ENCODE results near the gene HEATR3. TPM values are rescaled to one million over a fixed set of nuclear protein-coding genes. Genes with fewer than 3 reads are reported as not detected.

HEATR3 gene, protein sequence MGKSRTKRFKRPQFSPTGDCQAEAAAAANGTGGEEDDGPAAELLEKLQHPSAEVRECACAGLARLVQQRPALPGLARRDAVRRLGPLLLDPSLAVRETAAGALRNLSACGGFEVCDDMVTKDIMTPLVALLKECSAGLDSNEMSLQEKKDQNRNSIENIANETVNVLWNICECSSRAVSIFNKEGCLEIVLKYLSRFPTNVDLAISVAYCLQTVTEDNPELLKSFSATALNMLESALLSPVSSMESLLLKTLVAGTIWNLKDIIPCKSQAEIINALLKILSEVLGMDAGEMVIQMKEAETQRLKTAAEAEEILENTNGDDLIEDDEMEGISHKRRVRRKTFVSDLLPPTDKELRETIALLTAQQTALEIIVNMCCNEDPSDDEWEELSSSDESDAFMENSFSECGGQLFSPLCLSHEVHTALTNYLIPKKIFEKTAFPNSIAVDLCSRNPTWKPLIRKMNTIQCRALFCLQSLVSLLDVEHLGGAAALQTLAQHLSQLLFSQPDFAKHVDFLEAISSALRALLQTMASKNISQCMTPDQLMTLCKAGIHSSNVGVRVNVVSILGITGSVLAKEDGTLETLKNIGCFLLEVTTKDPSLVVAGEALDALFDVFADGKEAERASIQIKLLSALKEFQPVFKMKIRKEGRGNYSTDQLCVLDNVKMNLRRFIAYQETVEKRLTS
- total RNA-seq = 26.1 TPM

DNA sequence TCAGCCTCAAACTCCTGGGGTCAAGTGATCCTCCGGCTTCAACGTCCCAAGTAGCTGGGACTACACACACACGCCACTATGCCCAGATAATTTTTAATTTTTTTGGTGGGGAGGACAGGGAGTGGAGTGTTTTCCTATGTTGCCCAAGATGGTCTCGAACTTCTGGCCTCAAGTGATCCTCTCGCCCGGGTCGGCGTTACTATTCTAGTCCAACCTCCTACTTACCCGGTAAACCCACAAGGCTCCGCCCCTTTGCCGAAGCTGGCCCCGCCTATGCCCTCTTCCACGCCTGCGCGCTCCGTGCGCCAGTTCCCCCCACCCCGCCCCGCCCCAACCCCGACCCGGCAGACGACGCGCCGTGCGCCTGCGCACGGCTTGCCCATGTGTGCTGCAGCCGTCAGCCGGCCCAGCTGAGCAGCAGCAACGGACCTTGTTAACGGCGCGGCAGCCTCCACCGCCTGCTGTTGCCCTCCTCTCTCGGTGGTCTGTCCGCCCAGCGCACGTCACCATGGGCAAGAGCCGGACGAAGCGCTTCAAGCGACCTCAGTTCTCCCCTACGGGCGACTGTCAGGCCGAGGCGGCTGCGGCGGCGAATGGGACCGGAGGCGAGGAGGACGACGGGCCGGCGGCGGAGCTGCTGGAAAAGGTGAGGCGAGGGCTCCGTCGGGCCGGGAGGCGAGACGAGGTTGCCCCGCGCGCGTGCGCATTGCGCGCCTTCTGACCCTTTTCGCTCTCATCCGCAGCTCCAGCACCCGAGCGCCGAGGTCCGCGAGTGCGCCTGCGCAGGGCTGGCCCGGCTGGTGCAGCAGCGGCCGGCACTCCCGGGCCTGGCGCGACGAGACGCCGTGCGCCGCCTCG, at the start of gene HEATR3:
Gene HEATR3 (plus strand): TSS at position 347 of the 858 bp plus-strand sequence. CDS start 162 bp downstream, at position 509.
- DNase-seq (ENCODE audit: low spot score) = peak; percentile 94

DNA sequence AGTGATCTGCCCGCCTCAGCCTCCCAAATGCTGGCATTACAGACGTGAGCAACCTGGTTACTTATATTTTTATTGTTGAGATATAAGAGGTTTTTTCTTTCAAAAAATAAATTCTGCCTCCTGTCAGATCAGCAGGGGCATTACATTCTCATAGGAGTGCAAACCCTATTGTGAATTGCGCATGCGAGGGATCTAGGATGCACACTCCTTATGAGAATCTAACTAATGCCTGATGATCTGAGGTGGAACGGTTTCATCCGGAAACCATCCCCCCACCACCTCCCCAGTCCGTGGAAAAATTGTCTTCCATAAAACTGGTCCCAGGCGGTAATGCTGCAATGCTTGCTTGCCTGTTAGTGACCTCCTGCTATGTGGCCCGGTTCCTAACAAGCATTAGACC, 48.2 kb upstream of the HEATR3 start:
- DNase-seq (ENCODE audit: low spot score) = no peak

DNA sequence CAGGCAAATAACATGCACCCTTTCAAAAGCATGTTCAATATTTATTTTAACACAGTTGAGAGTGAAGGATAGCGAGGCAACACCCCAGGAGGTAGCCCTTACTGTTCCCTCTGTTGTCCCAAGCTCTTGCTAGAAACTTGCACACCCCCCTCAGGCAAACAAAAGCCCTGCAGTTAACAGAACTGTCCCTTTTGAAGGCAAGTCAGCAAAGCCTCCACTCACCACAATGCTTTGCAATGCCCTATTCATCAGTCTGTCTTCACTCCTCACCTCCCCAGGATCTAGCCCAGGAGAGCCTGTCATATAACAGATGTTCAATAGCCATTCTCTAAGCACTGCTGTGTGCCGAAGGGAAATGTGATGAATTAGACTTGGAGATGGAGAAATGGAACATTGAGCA, 44.2 kb upstream of the HEATR3 start:
- no peak for DNase-seq (ENCODE audit: low spot score)

DNA sequence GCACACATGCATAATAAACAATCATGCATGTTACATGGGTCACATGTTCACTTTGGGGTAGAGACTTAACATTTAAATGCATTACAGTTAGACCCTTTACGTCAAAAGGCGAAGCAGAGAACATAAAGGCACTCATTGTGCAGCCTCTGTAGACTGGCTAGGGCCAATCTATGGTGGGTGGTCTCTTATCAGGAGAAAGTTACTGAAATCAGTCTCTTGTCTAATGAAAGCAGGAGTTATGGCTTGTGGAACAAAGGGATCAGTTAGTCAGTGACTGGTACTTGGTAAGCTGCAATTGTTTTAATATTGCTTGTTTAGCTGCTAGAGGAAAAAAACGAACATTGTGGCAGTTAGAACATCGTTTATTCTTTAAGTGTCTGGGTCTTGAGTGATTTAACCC, 42.1 kb upstream of the HEATR3 start:
- DNase-seq (ENCODE audit: low spot score) = no peak

DNA sequence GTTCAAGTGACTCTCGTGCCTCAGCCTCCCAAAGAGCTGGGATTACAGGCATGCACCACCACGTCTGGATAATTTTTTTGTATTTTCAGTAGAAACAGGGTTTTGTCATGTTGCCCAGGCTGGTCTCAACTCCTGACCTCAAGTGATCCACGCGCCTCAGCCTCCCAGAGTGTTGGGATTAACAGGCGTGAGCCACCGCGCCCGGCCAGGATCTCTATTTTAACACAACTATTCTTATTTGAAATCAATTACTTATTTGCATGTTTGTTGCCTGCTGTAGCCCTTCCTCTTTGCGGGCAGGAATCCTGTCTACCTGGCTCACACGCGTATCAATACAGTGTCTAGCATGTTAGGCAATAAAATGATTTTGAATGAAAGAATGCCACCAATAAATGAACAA, 41.6 kb upstream of the HEATR3 start:
- DNase-seq (ENCODE audit: low spot score) = no peak

DNA sequence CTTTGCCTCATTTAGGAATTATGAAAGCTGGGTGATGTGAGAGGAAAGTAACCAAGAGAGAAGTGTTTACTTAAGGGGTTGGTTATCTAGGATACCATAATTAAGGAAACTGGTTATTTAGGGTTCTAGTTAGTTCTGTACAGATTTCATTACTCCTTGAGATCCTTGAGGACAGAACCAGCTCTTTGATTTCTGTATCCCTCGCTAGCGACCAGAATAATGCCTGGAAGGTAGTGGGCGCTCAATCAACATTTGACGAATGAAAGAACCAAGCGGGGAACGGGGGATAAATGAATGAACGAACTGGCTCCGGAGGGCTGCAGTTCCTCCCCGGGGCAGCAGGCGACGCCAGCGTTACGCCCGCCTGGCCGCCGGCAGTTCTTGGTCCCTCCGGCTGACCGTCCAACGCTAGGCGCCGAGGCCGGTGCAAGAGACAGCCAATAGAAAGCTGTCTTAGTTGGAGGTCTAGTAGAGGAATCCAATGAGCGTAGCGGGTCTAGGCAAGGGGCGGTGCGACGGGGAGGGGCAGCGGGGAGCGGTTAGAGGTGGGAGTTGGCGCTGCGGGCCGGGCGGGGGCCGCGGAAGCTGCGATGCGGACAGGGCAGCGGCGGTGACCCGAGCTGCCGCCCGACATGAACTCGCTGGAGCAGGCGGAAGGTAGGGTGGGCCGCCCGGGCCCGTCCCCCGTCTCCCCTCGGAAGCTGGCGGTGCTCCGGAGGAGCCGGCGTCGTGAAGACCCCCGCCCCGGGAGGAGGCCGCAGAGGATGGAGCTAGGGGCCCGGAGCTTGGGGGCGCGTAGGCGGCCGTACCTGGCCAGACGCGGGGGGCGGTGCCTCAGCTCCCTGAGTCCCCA, 40.9 kb upstream of the HEATR3 start, which contains the start of gene CNEP1R1:
Gene CNEP1R1 (plus strand): TSS at position 542 of the 853 bp plus-strand sequence. CDS start 91 bp downstream, at position 633.
- DNase-seq (ENCODE audit: low spot score) = peak; percentile 97

DNA sequence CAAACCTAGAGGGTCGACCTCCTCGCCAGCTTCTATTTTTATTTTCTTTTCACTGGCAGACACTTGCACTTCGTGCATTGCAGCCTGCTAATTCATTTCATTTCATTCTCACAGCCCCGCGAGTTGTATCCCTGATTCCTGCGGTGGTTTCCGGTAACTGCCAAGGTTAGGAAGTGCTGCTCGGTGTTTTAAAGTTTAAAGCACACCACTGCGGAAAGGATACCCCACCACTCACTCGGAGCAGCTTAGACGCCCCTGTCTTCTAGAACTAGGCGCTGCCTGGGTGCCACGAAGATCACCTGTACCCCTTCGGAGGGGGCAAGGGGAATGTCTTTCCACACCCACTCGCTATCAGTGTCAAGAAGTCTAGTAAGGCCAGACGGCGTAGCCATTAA, 40.2 kb upstream of the HEATR3 start:
- DNase-seq (ENCODE audit: low spot score) = no peak

DNA sequence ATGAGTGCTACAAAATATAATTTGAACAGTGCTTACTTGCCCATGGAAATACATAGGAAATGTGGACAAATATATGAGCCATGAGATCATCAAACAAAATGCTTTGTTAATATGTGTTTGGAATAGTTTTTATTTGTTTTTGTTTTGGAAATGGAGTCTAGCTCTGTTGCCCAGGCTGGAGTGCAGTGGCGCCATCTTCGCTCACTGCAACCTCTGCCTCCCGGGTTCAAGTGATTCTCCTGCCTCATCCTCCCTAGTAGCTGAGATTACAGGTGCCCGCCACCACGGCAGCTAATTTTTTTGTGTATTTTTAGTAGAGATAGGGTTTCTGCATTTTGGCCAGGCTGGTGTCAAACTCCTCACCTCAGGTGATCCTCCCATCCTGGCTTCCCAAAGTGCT, 37.9 kb upstream of the HEATR3 start:
- DNase-seq (ENCODE audit: low spot score) = no peak

- DNase-seq (ENCODE audit: low spot score) = no peak
Observed at GRCh38 chr16:50035468-50035992, 30.2 kb upstream of the HEATR3 start.

- DNase-seq (ENCODE audit: low spot score) = no peak
Observed at GRCh38 chr16:50036426-50036825, 29.3 kb upstream of the HEATR3 start.

DNA sequence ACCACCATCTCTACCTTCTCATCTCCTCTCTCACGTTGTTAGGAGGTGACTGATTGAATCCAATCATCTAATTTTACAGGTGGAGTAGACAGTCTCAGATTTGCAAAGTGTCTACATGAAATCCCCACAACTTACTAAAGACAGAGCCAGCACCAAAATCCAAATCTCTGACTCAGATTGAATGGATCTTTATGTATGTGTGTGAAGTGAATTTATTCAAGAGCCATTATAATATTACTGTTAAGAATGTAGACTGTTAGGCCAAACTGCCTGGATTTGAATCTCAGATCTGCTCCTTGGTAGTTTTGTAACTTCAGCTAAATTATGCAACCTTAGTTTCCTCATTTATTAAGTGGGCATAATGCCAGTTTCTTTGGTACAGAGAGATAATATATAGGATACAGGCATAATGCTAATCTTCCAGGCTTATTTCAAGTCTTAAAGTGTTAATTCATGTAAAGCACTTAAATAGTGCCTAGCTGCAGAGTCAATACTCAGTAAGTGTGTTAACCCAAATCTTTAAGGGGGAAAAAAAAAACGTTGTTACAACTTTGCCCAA, 28.0 kb upstream of the HEATR3 start:
- no peak for DNase-seq (ENCODE audit: low spot score)

- DNase-seq (ENCODE audit: low spot score) = no peak
Observed at GRCh38 chr16:50038286-50038685, 27.5 kb upstream of the HEATR3 start.

- peak; percentile 53 for DNase-seq (ENCODE audit: low spot score)
Observed at GRCh38 chr16:50038756-50039529, 26.8 kb upstream of the HEATR3 start.

GRCh38 chr16:50040018-50040417, 25.8 kb upstream of the HEATR3 start:
- no peak for DNase-seq (ENCODE audit: low spot score)

- DNase-seq (ENCODE audit: low spot score) = no peak
Observed at GRCh38 chr16:50040710-50041109, 25.1 kb upstream of the HEATR3 start.

DNA sequence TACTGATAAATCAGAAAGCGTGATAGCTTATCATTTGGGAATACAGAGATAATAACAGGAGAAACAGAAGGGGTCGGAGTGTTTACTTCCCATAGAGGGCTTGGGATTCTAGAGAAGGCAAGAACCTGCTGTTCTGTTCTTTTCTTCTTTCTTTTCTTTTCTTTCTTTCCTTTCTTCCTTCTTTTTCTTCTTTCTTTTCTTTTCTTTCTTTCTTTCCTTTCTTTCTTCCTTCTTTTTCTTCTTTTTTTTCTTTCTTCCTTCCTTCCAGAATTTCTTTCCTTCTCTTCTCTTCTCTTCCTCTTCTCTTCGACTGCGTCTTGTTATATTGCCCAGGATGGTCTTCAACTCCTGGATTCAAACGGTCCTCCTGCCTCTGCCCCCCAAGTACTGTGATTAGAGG, 22.4 kb upstream of the HEATR3 start:
- no peak for DNase-seq (ENCODE audit: low spot score)

- no peak for DNase-seq (ENCODE audit: low spot score)
Observed at GRCh38 chr16:50045412-50045811, 20.4 kb upstream of the HEATR3 start.

DNA sequence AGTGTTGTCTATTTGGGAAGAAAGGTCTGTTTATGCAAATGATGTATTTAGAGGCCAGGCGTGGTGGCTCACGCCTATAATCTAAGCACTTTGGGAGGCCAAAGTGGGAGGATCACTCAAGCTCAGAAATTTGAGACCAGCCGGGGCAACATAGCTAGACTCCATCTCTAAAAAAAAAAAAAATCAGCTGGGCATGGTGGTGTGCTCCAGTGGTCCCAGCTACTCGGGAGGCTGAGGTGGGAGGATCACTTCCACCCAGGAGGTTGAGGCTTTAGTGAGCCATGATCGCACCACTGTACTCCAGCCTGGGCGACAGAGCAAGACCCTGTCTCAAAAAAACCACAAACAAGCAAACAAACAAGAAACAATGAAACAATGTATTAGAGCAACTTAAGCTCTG, 18.9 kb upstream of the HEATR3 start:
- DNase-seq (ENCODE audit: low spot score) = no peak

- DNase-seq (ENCODE audit: low spot score) = no peak
Observed at GRCh38 chr16:50047864-50048263, 17.9 kb upstream of the HEATR3 start.

GRCh38 chr16:50050802-50051201, 15.0 kb upstream of the HEATR3 start:
- no peak for DNase-seq (ENCODE audit: low spot score)
